Measurements from ENCODE around the gene MYRIP. TPM values are rescaled to one million over a fixed set of nuclear protein-coding genes. Genes with fewer than 3 reads are reported as not detected.

The MYRIP gene
- total and polyA plus RNA-seq, 11 donors, result 0.42 to 2.2 (median 0.90) TPM

DNA sequence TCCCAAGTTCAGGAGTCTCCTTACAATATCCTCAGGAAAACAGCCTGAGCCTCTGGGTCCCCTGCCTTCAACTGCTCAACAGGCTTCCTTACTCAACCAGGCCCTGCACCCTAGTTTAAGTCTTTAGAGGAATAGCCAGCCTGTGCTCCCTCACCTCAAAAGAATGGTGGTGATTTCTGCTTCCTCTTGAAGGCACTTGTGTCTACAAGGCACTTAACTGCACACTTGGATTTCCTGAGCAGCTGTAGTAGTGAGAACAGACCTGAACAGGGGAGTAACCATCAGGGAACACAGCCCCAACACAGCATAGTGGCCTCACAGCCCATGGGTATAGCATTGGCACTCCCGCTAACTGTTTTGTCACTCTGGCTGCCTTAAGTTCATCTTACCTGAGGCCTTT is 244.3 kb downstream of the MYRIP start:
- TF ChIP-seq, protein P1, sequence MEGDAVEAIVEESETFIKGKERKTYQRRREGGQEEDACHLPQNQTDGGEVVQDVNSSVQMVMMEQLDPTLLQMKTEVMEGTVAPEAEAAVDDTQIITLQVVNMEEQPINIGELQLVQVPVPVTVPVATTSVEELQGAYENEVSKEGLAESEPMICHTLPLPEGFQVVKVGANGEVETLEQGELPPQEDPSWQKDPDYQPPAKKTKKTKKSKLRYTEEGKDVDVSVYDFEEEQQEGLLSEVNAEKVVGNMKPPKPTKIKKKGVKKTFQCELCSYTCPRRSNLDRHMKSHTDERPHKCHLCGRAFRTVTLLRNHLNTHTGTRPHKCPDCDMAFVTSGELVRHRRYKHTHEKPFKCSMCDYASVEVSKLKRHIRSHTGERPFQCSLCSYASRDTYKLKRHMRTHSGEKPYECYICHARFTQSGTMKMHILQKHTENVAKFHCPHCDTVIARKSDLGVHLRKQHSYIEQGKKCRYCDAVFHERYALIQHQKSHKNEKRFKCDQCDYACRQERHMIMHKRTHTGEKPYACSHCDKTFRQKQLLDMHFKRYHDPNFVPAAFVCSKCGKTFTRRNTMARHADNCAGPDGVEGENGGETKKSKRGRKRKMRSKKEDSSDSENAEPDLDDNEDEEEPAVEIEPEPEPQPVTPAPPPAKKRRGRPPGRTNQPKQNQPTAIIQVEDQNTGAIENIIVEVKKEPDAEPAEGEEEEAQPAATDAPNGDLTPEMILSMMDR (IDR thresholded peaks at IDR 0.05), result no peak
- TF ChIP-seq POLR2A (IDR thresholded peaks at IDR 0.05), result no peak
- 92 to 100% (median 97%) methylated on average over 1 of the region's 1 CpG for WGBS, 4 donors
- H3K27me3 ChIP-seq, result no peaks in the 10 kb centered on the region
- H3K4me1 ChIP-seq, result no peaks in the 10 kb centered on the region
- H3K9me3 ChIP-seq, result peaks cover 0 to 25% (median 8%) of the 10 kb centered on the region in 12 donors
- H3K36me3 ChIP-seq, result no peaks in the 10 kb centered on the region
- no peak overlapping the region for H3K4me3 ChIP-seq
- no peak for ATAC-seq
- DNase-seq, result no peak
- intact Hi-C loops (cut with DNase I), result no loop called here
- no peak overlapping the region for H3K27ac ChIP-seq

DNA sequence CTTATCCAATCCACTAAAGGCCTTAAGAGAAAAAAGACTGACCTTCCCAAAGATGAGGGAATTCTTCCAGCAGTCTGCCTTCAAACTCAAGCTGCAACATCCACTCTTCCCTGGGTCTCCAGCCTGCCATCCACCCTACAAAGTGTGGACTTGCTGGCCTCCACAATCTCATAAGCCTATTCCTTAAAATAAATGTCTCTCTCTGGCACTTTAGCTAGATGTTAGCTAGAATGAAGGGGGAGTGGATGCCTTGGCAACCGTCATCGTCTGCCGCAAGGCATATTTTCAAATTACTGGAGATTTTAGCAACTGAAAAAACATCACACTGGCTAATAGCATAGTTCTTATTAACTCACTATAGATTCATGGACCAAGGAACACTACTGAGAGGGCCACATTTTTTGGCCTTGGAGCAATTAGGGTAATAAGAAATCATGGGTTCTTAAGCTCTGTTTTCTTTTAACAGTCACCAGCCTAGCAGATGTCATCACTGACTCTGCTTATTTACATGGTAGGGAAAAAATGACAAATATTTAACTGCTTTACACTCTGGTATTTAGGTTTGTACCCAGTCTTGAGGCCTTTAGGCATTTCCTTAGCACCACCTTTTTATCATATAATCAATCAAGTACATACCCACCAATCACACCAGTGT is 245.3 kb downstream of the MYRIP start:
- H3K36me3 ChIP-seq, result no peaks in the 10 kb centered on the region
- H3K27ac ChIP-seq, result no peak overlapping the region
- WGBS, 4 donors, result 52 to 87% (median 78%) methylated on average over 3 of the region's 3 CpGs
- H3K4me1 ChIP-seq, result no peaks in the 10 kb centered on the region
- TF ChIP-seq, protein P1 (IDR thresholded peaks at IDR 0.05), result no peak
- TF ChIP-seq POLR2A (IDR thresholded peaks at IDR 0.05), result no peak
- intact Hi-C loops (cut with DNase I), result no loop called here
- peaks cover 0 to 16% (median 7%) of the 10 kb centered on the region in 12 donors for H3K9me3 ChIP-seq
- ATAC-seq, result no peak
- no peak overlapping the region for H3K4me3 ChIP-seq
- H3K27me3 ChIP-seq, result no peaks in the 10 kb centered on the region
- DNase-seq, result no peak

DNA sequence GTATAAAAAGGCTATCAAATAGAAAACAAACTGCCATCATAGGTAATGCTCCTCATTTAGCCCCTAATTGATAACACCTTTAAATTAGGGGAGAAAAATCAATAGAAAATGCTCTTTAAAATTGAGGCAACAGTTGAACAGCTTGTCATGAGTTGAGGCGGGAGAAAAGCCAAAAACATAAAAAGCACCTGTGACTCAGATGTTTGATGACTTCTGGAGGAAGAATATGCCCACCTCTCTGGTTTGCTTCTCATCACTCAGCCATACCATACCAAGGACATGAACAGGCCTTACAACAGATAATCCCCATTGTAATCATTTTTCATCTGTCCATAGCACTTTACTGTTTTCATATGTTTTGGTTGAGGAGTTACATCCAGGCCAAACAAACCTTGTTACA is 246.0 kb downstream of the MYRIP start:
- Histone ChIP-seq H3K36me3 (no peaks in the 10 kb centered on the region), H3K4me1 (no peaks in the 10 kb centered on the region), H3K27ac (no peak overlapping the region), H3K27me3 (no peaks in the 10 kb centered on the region), H3K9me3 (peaks cover 0 to 10% (median 2%) of the 10 kb centered on the region in 12 donors), H3K4me3 (no peak overlapping the region)
- ATAC-seq (no peak), DNase-seq (no peak)
- TF ChIP-seq, protein P1 (IDR thresholded peaks at IDR 0.05), result no peak
- no peak for TF ChIP-seq POLR2A (IDR thresholded peaks at IDR 0.05)
- WGBS, 4 donors, result 82 to 94% (median 91%) methylated on average over 1 of the region's 1 CpG
- intact Hi-C loops (cut with DNase I), result no loop called here

DNA sequence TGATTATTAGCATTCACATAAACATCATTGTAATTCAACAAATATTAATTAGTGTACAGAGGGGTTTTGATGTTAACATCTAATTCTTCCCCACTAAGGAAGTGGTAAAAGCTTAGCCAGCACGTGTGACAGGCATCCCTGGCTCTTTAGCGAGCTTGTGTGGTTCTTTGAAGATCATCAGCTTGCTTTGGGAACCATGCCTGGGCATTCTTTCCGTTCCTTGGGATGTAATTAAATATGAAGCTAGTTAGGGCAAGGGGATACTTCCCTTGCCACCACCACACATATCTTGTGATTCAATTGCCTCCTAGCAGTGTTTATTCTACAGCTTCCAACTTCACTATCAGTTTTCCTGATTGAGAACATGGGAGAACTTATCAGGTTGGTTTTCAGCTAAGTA is 246.5 kb downstream of the MYRIP start:
- Histone ChIP-seq H3K27ac (no peak overlapping the region), H3K27me3 (no peaks in the 10 kb centered on the region), H3K36me3 (no peaks in the 10 kb centered on the region), H3K9me3 (peaks cover 0 to 4% (median 0%) of the 10 kb centered on the region in 12 donors), H3K4me3 (no peak overlapping the region), H3K4me1 (no peaks in the 10 kb centered on the region)
- no peak for TF ChIP-seq POLR2A (IDR thresholded peaks at IDR 0.05)
- TF ChIP-seq, protein P1 (IDR thresholded peaks at IDR 0.05), result no peak
- intact Hi-C loops (cut with DNase I), result no loop called here
- no peak for ATAC-seq
- no peak for DNase-seq
- 60 to 72% (median 65%) methylated on average over 3 of the region's 3 CpGs for WGBS, 4 donors
